Caco-2 (cell line): Measurements from ENCODE around the gene NDEL1. TPM values are rescaled to one million over a fixed set of nuclear protein-coding genes. Genes with fewer than 3 reads are reported as not detected.

ENCODE experiments used
- BruUV-seq: library from RNA; stranded (reverse); fragments of 400-500 nt; replicated peaks from 2 replicates; lab custom pipeline; 2021; lab: Mats Ljungman, UMichigan
- CTCF ChIA-PET: fragments of 300-600 bp; sonication (Branson Sonifier 250); formaldehyde crosslinking; loops from one replicate; lab custom pipeline; 2022; ENCODE audit warnings: antibody characterized with exemption; lab: Charles Lee
- POLR2A ChIA-PET: fragments of 300-600 bp; sonication (Branson Sonifier 250); formaldehyde crosslinking; loops from one replicate; lab custom pipeline; 2022; ENCODE audit warnings: antibody characterized with exemption; lab: Charles Lee
- DNase-seq, 2 experiments: peaks; one replicate each; pipeline versions ENCODE4 v3.0.0 to v3.0.0-alpha.2; 2020 to 2022
- H3K27me3 ChIP-seq: replicated peaks from 2 replicates; pipeline ENCODE4 v1.6.0; 2011; ENCODE audit warnings: low read length; ENCODE audit not compliant: control insufficient read depth, insufficient read depth
- H3K36me3 ChIP-seq: 2 replicates; pipeline ENCODE4 v1.5.1; 2011; ENCODE audit warnings: low read length; ENCODE audit not compliant: control insufficient read depth, insufficient read depth
- H3K4me1 ChIP-seq: fragments of 250-450 bp; sonication (Bioruptor Pico); 2 replicates; pipeline ENCODE4 v1.5.1; 2020; ENCODE audit warnings: mild to moderate bottlenecking
- H3K4me3 ChIP-seq: 2 replicates; pipeline ENCODE4 v1.5.1; 2011; ENCODE audit warnings: low read depth, mild to moderate bottlenecking, control low read depth, low read length
- H3K9me3 ChIP-seq: fragments of 250-450 bp; sonication (Bioruptor Pico); 2 replicates; pipeline ENCODE4 v1.5.1; 2020; ENCODE audit warnings: mild to moderate bottlenecking, moderate library complexity
- H3K27ac Mint-ChIP-seq: one replicate; pipeline ENCODE4 v1.8.0; 2022; ENCODE audit warnings: mixed read lengths; ENCODE audit not compliant: unreplicated experiment
- H3K27me3 Mint-ChIP-seq: one replicate; pipeline ENCODE4 v1.8.0; 2022; ENCODE audit warnings: mixed read lengths; ENCODE audit not compliant: insufficient read depth, unreplicated experiment
- H3K36me3 Mint-ChIP-seq: one replicate; pipeline ENCODE4 v1.8.0; 2022; ENCODE audit warnings: mild to moderate bottlenecking, mixed read lengths; ENCODE audit not compliant: insufficient read depth, unreplicated experiment
- H3K4me1 Mint-ChIP-seq: one replicate; pipeline ENCODE4 v1.8.0; 2022; ENCODE audit warnings: low read depth, mixed read lengths; ENCODE audit not compliant: unreplicated experiment
- H3K4me3 Mint-ChIP-seq: one replicate; pipeline ENCODE4 v1.8.0; 2022; ENCODE audit warnings: mild to moderate bottlenecking, moderate library complexity, mixed read lengths; ENCODE audit not compliant: unreplicated experiment
- H3K9me3 Mint-ChIP-seq: one replicate; pipeline ENCODE4 v1.8.0; 2022; ENCODE audit warnings: mixed read lengths; ENCODE audit not compliant: unreplicated experiment
- CTCF ChIP-seq, 2 experiments: fragments of 200-600 bp in 1 of 2; IDR thresholded peaks; 1 replicate in 1 of 2; 2 replicates in 1 of 2; pipeline versions ENCODE4 v1.5.1 to v1.8.0; 2011 to 2022; ENCODE audit warnings: antibody characterized with exemption in 1 of 2, control low read depth in 1 of 2, inconsistent platforms in 1 of 2, low read depth in 1 of 2, low read length in 1 of 2, mild to moderate bottlenecking in 1 of 2, moderate library complexity in 1 of 2; ENCODE audit not compliant: insufficient read depth in 1 of 2, severe bottlenecking in 1 of 2, unreplicated experiment in 1 of 2
- intact Hi-C: fragments of 100-400 bp; cut with micrococcal nuclease; formaldehyde crosslinking; loops from one replicate; pipeline ENCODE4 v1.10.0; 2022; ENCODE audit not compliant: unreplicated experiment
- total RNA-seq: library from RNA; stranded (reverse); gene quantifications from 2 replicates; pipeline ENCODE4 v1.2.3, GENCODE V29; 2022

NDEL1 gene
- total RNA-seq, 1 experiment from 2014 or later: 32.2 TPM

DNA sequence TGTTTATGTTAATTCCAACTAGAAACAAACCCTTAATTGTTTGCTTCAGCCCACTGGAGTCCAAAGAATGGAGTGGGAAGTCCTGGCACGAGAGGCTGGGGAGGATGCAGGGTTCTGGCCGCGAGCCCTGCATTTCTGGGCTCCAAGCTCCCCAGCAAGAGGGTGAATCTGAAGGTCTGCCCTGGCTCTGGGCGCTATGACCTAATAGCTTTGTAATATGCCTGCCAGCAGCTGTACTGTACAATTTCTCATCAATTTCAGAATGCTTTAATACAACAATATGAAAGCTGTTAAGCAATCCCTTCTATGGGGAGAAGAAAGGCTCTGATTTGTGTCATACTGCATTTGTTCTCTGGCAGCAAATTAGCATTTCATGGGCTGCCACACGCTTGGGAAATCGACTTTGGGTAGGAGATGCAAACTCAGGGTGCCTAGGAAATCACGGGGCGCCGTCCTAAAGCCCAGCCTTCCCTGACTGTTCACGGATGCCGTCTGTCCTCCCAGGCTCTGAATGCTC is 43.8 kb downstream of the NDEL1 start:
- DNase-seq: no peak
- no peak overlapping the region for H3K27ac Mint-ChIP-seq
- TF ChIP-seq CTCF (IDR thresholded peaks at IDR 0.05; ENCODE audit: insufficient read depth in 1 of 2, low read depth in 1 of 2, low read length in 1 of 2, severe bottlenecking in 1 of 2, unreplicated experiment in 1 of 2): no peak
- H3K27me3 Mint-ChIP-seq: no peaks in the 10 kb centered on the region
- Histone ChIP-seq H3K4me3 (no peak overlapping the region), H3K4me1 (no peaks in the 10 kb centered on the region), H3K36me3 (no peaks in the 10 kb centered on the region; the same call in 1 of the 2 replicates), H3K27me3 (no peaks in the 10 kb centered on the region), H3K9me3 (no peaks in the 10 kb centered on the region)
- ChIA-PET CTCF (no interaction called here), POLR2A (no interaction called here)
- intact Hi-C loops: no loop called here
- no peak overlapping the region for H3K4me3 Mint-ChIP-seq
- peaks cover 82% of the 10 kb centered on the region for H3K36me3 Mint-ChIP-seq
- no TSS peak for BruUV-seq
- no peaks in the 10 kb centered on the region for H3K4me1 Mint-ChIP-seq
- no peaks in the 10 kb centered on the region for H3K9me3 Mint-ChIP-seq

- TF ChIP-seq CTCF (IDR thresholded peaks at IDR 0.05; ENCODE audit: insufficient read depth in 1 of 2, low read depth in 1 of 2, low read length in 1 of 2, severe bottlenecking in 1 of 2, unreplicated experiment in 1 of 2): no peak
- H3K27me3 ChIP-seq: no peaks in the 10 kb centered on the region
- intact Hi-C loops: no loop called here
- Mint-ChIP-seq H3K4me1 (no peaks in the 10 kb centered on the region), H3K27me3 (no peaks in the 10 kb centered on the region), H3K9me3 (no peaks in the 10 kb centered on the region), H3K27ac (no peak overlapping the region), H3K36me3 (peaks cover 78% of the 10 kb centered on the region), H3K4me3 (no peak overlapping the region)
- no peak for DNase-seq
- H3K9me3 ChIP-seq: no peaks in the 10 kb centered on the region
- no peaks in the 10 kb centered on the region for H3K4me1 ChIP-seq
- ChIA-PET POLR2A (no interaction called here), CTCF (no interaction called here)
- H3K36me3 ChIP-seq: no peaks in the 10 kb centered on the region; the same call in 1 of the 2 replicates
- no peak overlapping the region for H3K4me3 ChIP-seq
- BruUV-seq: no TSS peak
Measured at GRCh38 chr17:8480011-8480976, 44.6 kb downstream of the NDEL1 start.

DNA sequence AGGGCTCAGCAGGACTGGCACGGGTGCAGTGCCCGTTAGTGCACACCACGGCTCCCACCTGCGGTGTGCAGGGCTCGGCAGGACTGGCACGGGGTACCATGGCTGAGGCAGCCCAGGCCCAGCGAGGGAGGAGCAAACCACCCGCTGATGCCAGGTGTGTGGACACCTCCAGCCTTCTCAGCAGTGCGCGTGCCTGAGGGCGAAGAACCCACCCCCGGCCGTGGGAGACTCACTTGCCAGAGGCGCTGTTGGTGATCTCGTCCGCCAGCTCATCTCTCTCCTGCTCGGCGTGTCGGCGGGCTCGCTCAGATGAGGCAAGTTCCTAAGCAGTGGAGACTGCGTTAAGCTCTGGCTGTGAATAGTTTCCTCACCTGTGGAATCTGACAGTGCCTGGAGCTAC is 45.4 kb downstream of the NDEL1 start:
- Histone ChIP-seq H3K4me3 (no peak overlapping the region), H3K9me3 (no peaks in the 10 kb centered on the region), H3K27me3 (no peaks in the 10 kb centered on the region), H3K36me3 (no peaks in the 10 kb centered on the region; the same call in 1 of the 2 replicates), H3K4me1 (no peaks in the 10 kb centered on the region)
- peaks cover 78% of the 10 kb centered on the region for H3K36me3 Mint-ChIP-seq
- no peaks in the 10 kb centered on the region for H3K4me1 Mint-ChIP-seq
- no peak for DNase-seq
- no peak for TF ChIP-seq CTCF (IDR thresholded peaks at IDR 0.05; ENCODE audit: insufficient read depth in 1 of 2, low read depth in 1 of 2, low read length in 1 of 2, severe bottlenecking in 1 of 2, unreplicated experiment in 1 of 2)
- no peak overlapping the region for H3K27ac Mint-ChIP-seq
- H3K27me3 Mint-ChIP-seq: no peaks in the 10 kb centered on the region
- POLR2A ChIA-PET: no interaction called here
- no peak overlapping the region for H3K4me3 Mint-ChIP-seq
- CTCF ChIA-PET: no interaction called here
- no TSS peak for BruUV-seq
- intact Hi-C loops: no loop called here
- H3K9me3 Mint-ChIP-seq: peaks cover 6% of the 10 kb centered on the region
